Mesenteric fat pad (tissue), 1 donor: ENCODE results near the gene PPP1R9A. TPM values are rescaled to one million over a fixed set of nuclear protein-coding genes. Genes with fewer than 3 reads are reported as not detected.

Experiments
- DNase-seq: peaks from one replicate; pipeline ENCODE4 v3.0.0-alpha.2; 2020; ENCODE audit warnings: low spot score
- total RNA-seq: library from RNA; stranded (reverse); fragmentation: NEBNext Ultra II Directional; extraction: Animal tissue kit (Norgen Biotek cat#: 25700); gene quantifications from one replicate; pipeline ENCODE4 v1.2.1, GENCODE V29; 2021
- donor health status: DM: yes; HTN: yes; CAD: no.

The PPP1R9A gene
- total RNA-seq, 1 donor from 2014 or later, result 13.8 TPM

GRCh38 chr7:94908323-94909178, 1.2 kb downstream of the PPP1R9A start:
- DNase-seq, result no peak

GRCh38 chr7:94909179-94909466, 1.7 kb downstream of the PPP1R9A start:
- DNase-seq, result no peak

GRCh38 chr7:94912085-94912484, 4.7 kb downstream of the PPP1R9A start:
- DNase-seq, result no peak

- DNase-seq, result no peak
Observed at GRCh38 chr7:94913391-94913790, 6.0 kb downstream of the PPP1R9A start.

- DNase-seq, result no peak
Observed at GRCh38 chr7:94921911-94922310, 14.5 kb downstream of the PPP1R9A start.

- no peak for DNase-seq
Observed at GRCh38 chr7:94922457-94922856, 15.1 kb downstream of the PPP1R9A start.

- DNase-seq, result no peak
Observed at GRCh38 chr7:94923412-94923811, 16.0 kb downstream of the PPP1R9A start.

GRCh38 chr7:94928168-94928707, 20.8 kb downstream of the PPP1R9A start:
- DNase-seq, result no peak

- DNase-seq, result no peak
Observed at GRCh38 chr7:94933256-94933990, 26.0 kb downstream of the PPP1R9A start.

- no peak for DNase-seq
Observed at GRCh38 chr7:94939395-94939794, 32.0 kb downstream of the PPP1R9A start.

- no peak for DNase-seq
Observed at GRCh38 chr7:94940241-94940640, 32.8 kb downstream of the PPP1R9A start.

GRCh38 chr7:94941844-94942632, 34.6 kb downstream of the PPP1R9A start:
- DNase-seq, result no peak

GRCh38 chr7:94943134-94943533, 35.7 kb downstream of the PPP1R9A start:
- DNase-seq, result no peak

- no peak for DNase-seq
Observed at GRCh38 chr7:94949532-94949931, 42.1 kb downstream of the PPP1R9A start.

GRCh38 chr7:94955807-94956206, 48.4 kb downstream of the PPP1R9A start:
- no peak for DNase-seq

GRCh38 chr7:94957061-94957460, 49.7 kb downstream of the PPP1R9A start:
- no peak for DNase-seq

- no peak for DNase-seq
Observed at GRCh38 chr7:94962661-94963060, 55.3 kb downstream of the PPP1R9A start.

GRCh38 chr7:94969434-94970084, 62.2 kb downstream of the PPP1R9A start:
- DNase-seq, result peak; percentile 84

- no peak for DNase-seq
Observed at GRCh38 chr7:94970085-94970576, 62.7 kb downstream of the PPP1R9A start.

GRCh38 chr7:94971051-94971867, 63.9 kb downstream of the PPP1R9A start:
- DNase-seq, result no peak
